ENCODE measurements around the gene MYO5B.

Gene MYO5B

DNA sequence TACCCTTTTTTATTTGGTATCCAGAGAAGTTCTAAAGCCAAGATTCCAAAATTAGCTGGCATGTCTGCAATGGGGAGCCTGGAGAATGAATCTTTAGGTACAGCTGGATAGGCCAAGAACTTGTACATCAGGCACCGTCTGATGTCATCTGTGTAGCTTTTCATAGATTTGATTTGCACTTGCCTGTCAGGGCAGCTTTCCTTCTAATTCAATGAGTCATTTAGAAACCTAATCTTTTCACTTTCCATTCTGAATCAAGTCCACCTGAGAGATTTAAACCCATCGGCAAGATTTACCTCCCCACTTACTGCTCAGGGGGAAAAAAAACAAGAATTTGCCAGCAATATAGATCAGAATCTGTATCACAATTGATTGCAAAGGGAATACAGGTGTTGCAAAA, 320.7 kb downstream of the MYO5B start:
- H3K27ac ChIP-seq = no peak overlapping the region
- TF ChIP-seq ZFX (IDR thresholded peaks at IDR 0.05; ENCODE audit: borderline replicate concordance) = no peak
- TF ChIP-seq, protein P1, sequence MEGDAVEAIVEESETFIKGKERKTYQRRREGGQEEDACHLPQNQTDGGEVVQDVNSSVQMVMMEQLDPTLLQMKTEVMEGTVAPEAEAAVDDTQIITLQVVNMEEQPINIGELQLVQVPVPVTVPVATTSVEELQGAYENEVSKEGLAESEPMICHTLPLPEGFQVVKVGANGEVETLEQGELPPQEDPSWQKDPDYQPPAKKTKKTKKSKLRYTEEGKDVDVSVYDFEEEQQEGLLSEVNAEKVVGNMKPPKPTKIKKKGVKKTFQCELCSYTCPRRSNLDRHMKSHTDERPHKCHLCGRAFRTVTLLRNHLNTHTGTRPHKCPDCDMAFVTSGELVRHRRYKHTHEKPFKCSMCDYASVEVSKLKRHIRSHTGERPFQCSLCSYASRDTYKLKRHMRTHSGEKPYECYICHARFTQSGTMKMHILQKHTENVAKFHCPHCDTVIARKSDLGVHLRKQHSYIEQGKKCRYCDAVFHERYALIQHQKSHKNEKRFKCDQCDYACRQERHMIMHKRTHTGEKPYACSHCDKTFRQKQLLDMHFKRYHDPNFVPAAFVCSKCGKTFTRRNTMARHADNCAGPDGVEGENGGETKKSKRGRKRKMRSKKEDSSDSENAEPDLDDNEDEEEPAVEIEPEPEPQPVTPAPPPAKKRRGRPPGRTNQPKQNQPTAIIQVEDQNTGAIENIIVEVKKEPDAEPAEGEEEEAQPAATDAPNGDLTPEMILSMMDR (IDR thresholded peaks at IDR 0.05) = no peak

DNA sequence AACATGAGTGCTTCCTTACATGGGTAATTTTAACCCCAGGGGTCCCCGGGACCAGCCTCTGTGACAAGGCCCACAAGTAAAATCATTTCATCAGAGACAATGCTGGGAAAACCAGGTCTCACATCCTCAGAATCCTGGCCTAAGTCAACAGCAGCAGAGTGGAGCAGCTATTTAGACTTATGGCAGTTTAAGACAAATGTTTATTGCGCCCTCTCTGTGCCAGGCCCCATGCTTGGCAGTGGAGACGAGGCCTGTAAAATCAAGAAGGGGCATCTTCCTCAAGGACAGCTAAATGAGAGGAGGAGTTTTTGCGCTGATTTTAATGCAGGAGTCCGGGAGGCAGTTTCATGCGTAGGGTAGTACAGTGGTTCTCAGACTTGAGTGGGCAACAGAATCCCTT, 325.6 kb downstream of the MYO5B start:
- TF ChIP-seq, protein P1 (IDR thresholded peaks at IDR 0.05) = no peak
- TF ChIP-seq ZFX (IDR thresholded peaks at IDR 0.05; ENCODE audit: borderline replicate concordance) = no peak
- no peak overlapping the region for H3K27ac ChIP-seq

DNA sequence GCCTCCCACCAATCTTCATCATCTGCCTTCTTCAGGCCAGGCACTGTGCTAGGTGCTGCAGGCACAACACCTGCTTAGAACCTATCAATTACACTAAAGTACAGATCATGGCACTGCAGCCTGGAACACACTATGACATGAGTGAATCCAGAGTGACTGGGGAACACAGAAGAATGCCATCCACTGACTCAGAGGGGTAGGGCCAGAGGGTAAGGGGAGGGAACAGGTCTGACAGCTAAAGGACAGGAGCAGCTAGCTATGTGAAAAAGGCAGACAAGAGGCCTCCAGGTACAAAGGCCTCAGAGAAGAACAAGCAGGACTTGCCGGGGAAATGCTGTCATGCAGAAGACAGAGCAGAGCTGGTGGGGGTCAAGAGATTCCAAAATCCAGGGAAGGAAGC, 328.3 kb downstream of the MYO5B start:
- TF ChIP-seq ZFX (IDR thresholded peaks at IDR 0.05; ENCODE audit: borderline replicate concordance) = no peak
- TF ChIP-seq, protein P1 (IDR thresholded peaks at IDR 0.05) = no peak
- no peak overlapping the region for H3K27ac ChIP-seq

DNA sequence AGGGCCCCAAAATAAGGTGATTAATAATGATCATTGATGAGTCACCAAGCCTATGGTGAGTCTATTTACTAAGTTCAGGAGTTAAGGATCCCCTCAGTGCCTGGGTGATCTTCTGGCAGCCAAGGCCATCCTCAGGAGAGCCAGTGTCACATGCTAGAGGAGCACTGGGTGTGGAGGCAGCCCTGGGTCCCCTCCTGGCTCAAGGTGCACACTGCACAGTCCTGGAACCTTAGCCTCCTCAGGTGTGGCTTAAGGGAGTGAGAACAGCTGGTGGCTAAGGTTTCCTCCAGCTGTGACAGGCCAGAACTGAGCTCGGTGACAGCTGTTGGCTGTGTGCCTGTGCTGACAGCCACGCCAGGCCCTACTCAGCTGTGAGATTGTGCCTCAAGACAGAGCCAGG, 329.5 kb downstream of the MYO5B start:
- no peak overlapping the region for H3K27ac ChIP-seq
- no peak for TF ChIP-seq ZFX (IDR thresholded peaks at IDR 0.05; ENCODE audit: borderline replicate concordance)
- TF ChIP-seq, protein P1 (IDR thresholded peaks at IDR 0.05) = no peak

DNA sequence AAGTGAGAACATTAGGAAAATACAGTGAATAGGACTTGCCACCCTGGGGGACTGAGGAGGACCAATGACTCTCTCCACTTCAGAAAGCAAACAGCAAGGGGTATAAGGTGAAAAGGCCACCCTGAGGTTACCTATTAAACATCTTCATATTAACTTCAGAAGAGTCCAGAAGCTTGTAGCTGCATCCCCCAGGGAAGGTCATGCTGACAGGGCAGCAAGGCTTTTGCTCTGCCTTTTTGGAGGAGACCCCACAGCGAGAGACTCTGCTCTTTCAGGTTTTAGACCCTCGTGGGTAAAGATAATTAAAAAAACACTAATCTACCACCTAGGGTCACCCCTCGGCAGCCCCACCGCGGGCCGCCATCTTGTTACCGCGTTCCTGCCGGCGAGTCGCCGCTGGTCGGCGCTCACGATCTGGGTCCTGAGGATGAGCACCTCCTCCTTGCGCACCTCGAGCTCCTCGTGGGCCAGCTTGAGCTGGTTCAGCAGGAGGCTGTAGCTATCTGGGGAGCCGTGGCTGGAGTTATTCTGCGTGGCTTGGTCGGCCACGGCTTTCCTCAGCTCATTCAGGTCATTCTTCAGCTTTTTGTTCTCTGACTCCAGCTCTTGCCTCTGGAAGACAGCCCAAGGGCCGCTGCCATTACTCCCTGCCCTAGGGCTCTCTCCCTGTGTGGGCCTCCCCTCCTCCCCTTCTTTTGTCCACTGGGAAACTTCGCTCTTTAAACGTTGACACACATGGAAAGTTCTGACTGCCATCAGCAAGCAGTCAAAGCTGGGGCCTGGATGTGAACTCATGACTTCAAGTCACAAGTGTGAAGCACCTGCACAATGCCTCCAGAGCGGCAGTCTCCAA, 331.0 kb downstream of the MYO5B start:
- H3K27ac ChIP-seq = no peak overlapping the region
- no peak for TF ChIP-seq ZFX (IDR thresholded peaks at IDR 0.05; ENCODE audit: borderline replicate concordance)
- TF ChIP-seq, protein P1 (IDR thresholded peaks at IDR 0.05) = no peak

DNA sequence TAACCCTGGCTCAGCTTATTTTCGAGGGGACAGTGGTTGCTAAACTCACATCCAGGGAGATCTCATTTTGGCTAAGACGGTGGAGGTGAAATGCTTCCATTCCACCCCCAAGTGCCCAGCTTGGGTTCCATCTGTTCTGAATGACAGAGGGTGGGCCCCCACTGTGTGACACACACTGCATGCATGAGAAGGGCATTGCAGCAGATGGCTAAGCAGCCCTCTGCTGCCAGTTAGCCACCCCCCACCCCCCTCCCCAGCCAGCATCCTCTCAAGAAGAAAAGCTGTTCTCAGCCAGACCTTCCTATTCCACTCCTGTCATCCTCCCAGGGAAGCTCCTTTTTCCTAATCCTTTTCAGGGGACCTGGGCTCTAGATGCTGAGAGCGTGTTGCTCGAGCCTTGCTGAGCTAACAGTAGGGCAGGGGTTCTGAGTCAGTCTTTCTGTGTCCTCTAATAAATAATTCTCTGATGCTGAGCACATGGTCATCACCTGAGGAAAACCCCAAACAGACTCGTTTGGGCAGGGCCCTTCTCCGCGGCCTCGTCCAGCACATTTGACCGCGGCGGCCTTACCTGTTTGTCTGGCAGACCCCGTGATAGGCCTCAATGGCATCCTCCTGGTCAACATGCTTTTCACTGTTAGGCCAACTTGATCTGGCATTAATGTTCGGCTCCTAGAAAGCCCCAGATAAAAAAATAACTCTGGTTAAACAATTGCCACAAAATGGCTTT, 332.1 kb downstream of the MYO5B start:
- H3K27ac ChIP-seq = no peak overlapping the region
- TF ChIP-seq ZFX (IDR thresholded peaks at IDR 0.05; ENCODE audit: borderline replicate concordance) = no peak
- TF ChIP-seq, protein P1 (IDR thresholded peaks at IDR 0.05) = no peak

DNA sequence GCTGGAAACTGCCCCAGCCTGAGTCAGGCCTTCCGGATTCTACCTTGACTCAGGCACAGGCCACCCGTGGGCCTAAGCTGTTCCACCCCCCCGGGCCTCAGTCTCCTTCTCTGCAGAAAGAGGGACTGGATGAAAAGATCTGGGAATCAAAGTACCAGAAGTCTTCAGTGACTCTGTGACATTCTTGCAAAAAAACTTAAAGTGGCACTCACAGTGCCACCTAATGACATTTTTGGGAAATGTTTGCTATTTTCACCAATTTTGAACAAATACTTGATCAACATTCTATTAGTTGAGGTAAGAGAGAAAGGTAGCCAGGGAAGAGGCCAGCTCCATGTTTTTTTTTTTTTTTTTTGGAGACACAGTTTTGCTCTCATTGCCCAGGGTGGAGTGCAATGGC, 333.3 kb downstream of the MYO5B start:
- H3K27ac ChIP-seq = no peak overlapping the region
- TF ChIP-seq, protein P1 (IDR thresholded peaks at IDR 0.05) = peak; percentile 43
- no peak for TF ChIP-seq ZFX (IDR thresholded peaks at IDR 0.05; ENCODE audit: borderline replicate concordance)

All from 22Rv1 (cell line).